Gastrocnemius medialis (tissue), 4 donors: ENCODE data around the gene SLC49A4.

Experiments used
- POLR2A ChIP-seq, 2 donors: fragments of 450-650 bp; IDR thresholded peaks; one replicate each; pipeline ENCODE4 v1.6.1; 2017; ENCODE audit warnings: antibody characterized with exemption in 2 of 2, mild to moderate bottlenecking in 2 of 2, moderate library complexity in 2 of 2
- TF ChIP-seq, protein P1 (sequence below), 5 experiments: fragments of 450-650 bp in 3 of 5; fragments of 200-600 bp in 2 of 5; sonication (generic) in 2 of 5; IDR thresholded peaks in 4 of 5; conservative IDR thresholded peaks in 1 of 5; 1 replicate in 4 of 5; 2 replicates in 1 of 5; pipeline ENCODE4 v1.5.1; 2016 to 2019; ENCODE audit warnings: antibody characterized with exemption in 5 of 5, mild to moderate bottlenecking in 3 of 5, moderate library complexity in 3 of 5

DNA sequence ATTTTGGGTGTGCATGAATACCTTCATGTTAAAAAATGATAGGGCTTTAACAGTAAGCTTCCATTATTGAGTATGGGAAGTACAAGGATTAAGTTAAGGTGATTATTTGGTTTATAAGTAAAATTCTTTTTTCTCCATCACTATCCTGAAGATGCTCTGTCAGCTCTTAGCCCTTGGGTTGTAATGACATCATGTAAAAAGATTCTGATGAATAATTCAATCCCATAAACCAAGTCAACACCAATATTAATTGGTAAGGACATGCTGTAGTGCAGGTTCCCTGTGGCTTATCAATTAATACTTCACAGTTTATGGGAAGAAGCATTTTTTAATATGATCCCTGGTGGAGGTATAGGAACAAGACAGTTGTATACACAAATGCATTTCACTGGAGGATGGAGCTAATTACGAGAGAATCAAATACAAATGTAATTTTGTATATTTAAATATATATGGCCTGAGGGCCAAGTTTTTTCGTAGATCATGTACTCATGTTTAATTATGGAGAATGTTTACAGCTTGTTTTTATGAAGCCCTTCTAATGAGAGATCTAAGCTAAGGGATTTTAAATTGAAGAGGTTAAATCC, 87.6 kb downstream of the SLC49A4 start:
- TF ChIP-seq, protein P1, sequence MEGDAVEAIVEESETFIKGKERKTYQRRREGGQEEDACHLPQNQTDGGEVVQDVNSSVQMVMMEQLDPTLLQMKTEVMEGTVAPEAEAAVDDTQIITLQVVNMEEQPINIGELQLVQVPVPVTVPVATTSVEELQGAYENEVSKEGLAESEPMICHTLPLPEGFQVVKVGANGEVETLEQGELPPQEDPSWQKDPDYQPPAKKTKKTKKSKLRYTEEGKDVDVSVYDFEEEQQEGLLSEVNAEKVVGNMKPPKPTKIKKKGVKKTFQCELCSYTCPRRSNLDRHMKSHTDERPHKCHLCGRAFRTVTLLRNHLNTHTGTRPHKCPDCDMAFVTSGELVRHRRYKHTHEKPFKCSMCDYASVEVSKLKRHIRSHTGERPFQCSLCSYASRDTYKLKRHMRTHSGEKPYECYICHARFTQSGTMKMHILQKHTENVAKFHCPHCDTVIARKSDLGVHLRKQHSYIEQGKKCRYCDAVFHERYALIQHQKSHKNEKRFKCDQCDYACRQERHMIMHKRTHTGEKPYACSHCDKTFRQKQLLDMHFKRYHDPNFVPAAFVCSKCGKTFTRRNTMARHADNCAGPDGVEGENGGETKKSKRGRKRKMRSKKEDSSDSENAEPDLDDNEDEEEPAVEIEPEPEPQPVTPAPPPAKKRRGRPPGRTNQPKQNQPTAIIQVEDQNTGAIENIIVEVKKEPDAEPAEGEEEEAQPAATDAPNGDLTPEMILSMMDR (IDR thresholded peaks at IDR 0.05 in 4 of 5, conservative IDR thresholded peaks at IDR 0.05 in 1 of 5): no peak
- TF ChIP-seq POLR2A (IDR thresholded peaks at IDR 0.05): no peak
